Natural killer cell (primary cell): ENCODE data around the gene ELOB. TPM values are rescaled to one million over a fixed set of nuclear protein-coding genes. Genes with fewer than 3 reads are reported as not detected.

Experiments used
- ATAC-seq, 3 donors: fragments of 150-1000 bp in 2 of 3; fragments of 200-7000 bp in 1 of 3; cut with Tn5 transposase; 1 replicate in 1 of 3; 2 replicates in 2 of 3; pipeline ENCODE4 v1.10.0; 2021; ENCODE audit warnings: mild to moderate bottlenecking in 2 of 3, moderate library complexity in 2 of 3
- DNase-seq, 2 donors: peaks; one replicate each; pipeline versions ENCODE4 v3.0.0 to v3.0.0-alpha.2; 2013 to 2021; ENCODE audit warnings: mixed read lengths in 1 of 2
- H3K27ac ChIP-seq: one replicate; pipeline ENCODE4 v1.5.1; 2013; ENCODE audit warnings: mild to moderate bottlenecking, low read length
- H3K27me3 ChIP-seq: one replicate; pipeline ENCODE4 v1.6.1; 2013; ENCODE audit warnings: low read length; ENCODE audit not compliant: control insufficient read depth, insufficient read depth
- H3K36me3 ChIP-seq: one replicate; pipeline ENCODE4 v1.6.1; 2013; ENCODE audit warnings: low read length; ENCODE audit not compliant: control insufficient read depth, insufficient read depth
- H3K4me1 ChIP-seq: one replicate; pipeline ENCODE4 v1.6.1; 2013; ENCODE audit warnings: low read length; ENCODE audit not compliant: control insufficient read depth, insufficient read depth
- H3K4me3 ChIP-seq: one replicate; pipeline ENCODE4 v1.5.1; 2013; ENCODE audit warnings: low read length
- H3K9me3 ChIP-seq: one replicate; pipeline ENCODE4 v1.6.1; 2013; ENCODE audit warnings: low read length; ENCODE audit not compliant: control insufficient read depth, insufficient read depth
- H3K27ac Mint-ChIP-seq, 2 donors: one replicate each; pipeline ENCODE4 v1.8.0; 2022; ENCODE audit warnings: mild to moderate bottlenecking in 2 of 2, mixed read lengths in 2 of 2, moderate library complexity in 1 of 2
- H3K27me3 Mint-ChIP-seq, 2 donors: one replicate each; pipeline ENCODE4 v1.8.0; 2022; ENCODE audit warnings: low read depth in 2 of 2, mixed read lengths in 2 of 2
- H3K36me3 Mint-ChIP-seq: one replicate; pipeline ENCODE4 v1.8.0; 2022; ENCODE audit warnings: mixed read lengths
- H3K4me1 Mint-ChIP-seq, 2 donors: one replicate each; pipeline ENCODE4 v1.8.0; 2022; ENCODE audit warnings: mixed read lengths in 2 of 2
- H3K4me3 Mint-ChIP-seq: one replicate; pipeline ENCODE4 v1.8.0; 2022; ENCODE audit warnings: mild to moderate bottlenecking, moderate library complexity, mixed read lengths
- H3K9me3 Mint-ChIP-seq, 2 donors: one replicate each; pipeline ENCODE4 v1.8.0; 2022; ENCODE audit warnings: mixed read lengths in 2 of 2
- WGBS: methylation state at CpG from one replicate; pipeline ENCODE4 v1.1.7; 2013; ENCODE audit warnings: missing lambda C conversion rate; ENCODE audit not compliant: insufficient coverage; 5-methylcytosine and 5-hydroxymethylcytosine counted together
- intact Hi-C: fragments of 100-400 bp; cut with micrococcal nuclease; formaldehyde crosslinking; loops from one replicate; pipeline ENCODE4 v1.14.2; 2022
- total RNA-seq, 4 donors: library from RNA; stranded (reverse); fragments of 120-200 nt in 1 of 4; gene quantifications; one replicate each; pipeline versions ENCODE4 v1.2.3 to v1.2.4, GENCODE V29; 2013 to 2022
- TF ChIP-seq, protein P1 (sequence below): fragments of 200-600 bp; IDR thresholded peaks from one replicate; pipeline ENCODE4 v1.8.0; 2022; ENCODE audit warnings: antibody characterized with exemption

ELOB gene
- total RNA-seq, 3 donors from 2014 or later (not counting 1 experiment from before 2014, with no cell fraction given): 146 to 207 (median 161) TPM

- TF ChIP-seq, protein P1, sequence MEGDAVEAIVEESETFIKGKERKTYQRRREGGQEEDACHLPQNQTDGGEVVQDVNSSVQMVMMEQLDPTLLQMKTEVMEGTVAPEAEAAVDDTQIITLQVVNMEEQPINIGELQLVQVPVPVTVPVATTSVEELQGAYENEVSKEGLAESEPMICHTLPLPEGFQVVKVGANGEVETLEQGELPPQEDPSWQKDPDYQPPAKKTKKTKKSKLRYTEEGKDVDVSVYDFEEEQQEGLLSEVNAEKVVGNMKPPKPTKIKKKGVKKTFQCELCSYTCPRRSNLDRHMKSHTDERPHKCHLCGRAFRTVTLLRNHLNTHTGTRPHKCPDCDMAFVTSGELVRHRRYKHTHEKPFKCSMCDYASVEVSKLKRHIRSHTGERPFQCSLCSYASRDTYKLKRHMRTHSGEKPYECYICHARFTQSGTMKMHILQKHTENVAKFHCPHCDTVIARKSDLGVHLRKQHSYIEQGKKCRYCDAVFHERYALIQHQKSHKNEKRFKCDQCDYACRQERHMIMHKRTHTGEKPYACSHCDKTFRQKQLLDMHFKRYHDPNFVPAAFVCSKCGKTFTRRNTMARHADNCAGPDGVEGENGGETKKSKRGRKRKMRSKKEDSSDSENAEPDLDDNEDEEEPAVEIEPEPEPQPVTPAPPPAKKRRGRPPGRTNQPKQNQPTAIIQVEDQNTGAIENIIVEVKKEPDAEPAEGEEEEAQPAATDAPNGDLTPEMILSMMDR: no peak
- H3K4me3 ChIP-seq: no peak overlapping the region
- H3K27me3 ChIP-seq: no peaks in the 10 kb centered on the region
- Mint-ChIP-seq H3K4me1 (no peaks in the 10 kb centered on the region), H3K9me3 (no peaks in the 10 kb centered on the region), H3K27ac (no peak overlapping the region), H3K27me3 (no peaks in the 10 kb centered on the region), H3K4me3 (no peak overlapping the region), H3K36me3 (no peaks in the 10 kb centered on the region)
- 94% methylated on average over 11 of the region's 11 CpGs for WGBS
- H3K36me3 ChIP-seq: no peaks in the 10 kb centered on the region
- no peaks in the 10 kb centered on the region for H3K4me1 ChIP-seq
- ATAC-seq (no peak), DNase-seq (no peak)
- no peaks in the 10 kb centered on the region for H3K9me3 ChIP-seq
- no peak overlapping the region for H3K27ac ChIP-seq
- intact Hi-C loops: no loop called here
These were observed 40.4 kb downstream of the ELOB start for GRCh38 chr16:2736476-2737237.

DNA sequence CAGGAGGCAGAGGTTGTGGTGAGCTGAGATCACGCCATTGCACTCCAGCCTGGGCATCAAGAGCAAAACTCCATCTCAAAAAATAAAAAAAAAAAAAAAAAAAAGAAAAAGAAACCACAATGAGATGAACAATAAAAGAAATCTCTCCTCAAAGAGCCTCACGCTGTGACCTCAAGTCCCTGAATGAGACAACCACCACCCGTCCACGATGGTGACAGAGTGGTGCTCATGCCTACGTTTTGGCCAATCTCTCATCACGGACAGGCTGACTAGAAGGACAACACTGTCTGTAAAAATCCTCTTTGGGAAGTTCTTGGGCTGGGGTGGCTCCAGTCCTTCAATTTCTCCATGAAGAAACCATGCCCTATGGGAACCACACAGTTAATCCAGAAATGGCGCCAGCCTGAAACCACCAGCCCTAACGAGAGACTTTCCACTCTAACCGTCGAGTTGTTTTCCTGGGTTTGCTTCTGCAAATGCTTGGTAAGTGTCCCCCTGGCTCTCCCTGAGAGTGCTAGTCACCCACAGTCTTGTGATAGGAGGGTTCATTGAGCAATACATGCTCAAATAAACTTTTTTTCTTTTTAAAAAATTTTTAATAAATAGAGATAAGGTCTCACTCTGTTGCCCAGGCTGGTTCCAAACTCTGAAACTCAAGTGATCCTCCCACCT is 42.1 kb downstream of the ELOB start:
- no peaks in the 10 kb centered on the region for H3K9me3 ChIP-seq
- H3K4me3 ChIP-seq: no peak overlapping the region
- no peaks in the 10 kb centered on the region for H3K36me3 Mint-ChIP-seq
- intact Hi-C loops: no loop called here
- no peaks in the 10 kb centered on the region for H3K27me3 ChIP-seq
- WGBS: 47% methylated on average over 9 of the region's 10 CpGs
- H3K4me1 Mint-ChIP-seq: no peaks in the 10 kb centered on the region
- ATAC-seq (no peak), DNase-seq (no peak)
- no peaks in the 10 kb centered on the region for H3K36me3 ChIP-seq
- no peak overlapping the region for H3K27ac ChIP-seq
- no peaks in the 10 kb centered on the region for H3K27me3 Mint-ChIP-seq
- H3K27ac Mint-ChIP-seq: no peak overlapping the region
- H3K4me1 ChIP-seq: no peaks in the 10 kb centered on the region
- TF ChIP-seq, protein P1: no peak
- no peak overlapping the region for H3K4me3 Mint-ChIP-seq
- no peaks in the 10 kb centered on the region for H3K9me3 Mint-ChIP-seq

GRCh38 chr16:2728034-2728433 is 49.0 kb downstream of the ELOB start:
- Histone ChIP-seq H3K36me3 (no peaks in the 10 kb centered on the region), H3K27ac (no peak overlapping the region), H3K4me1 (no peaks in the 10 kb centered on the region), H3K27me3 (no peaks in the 10 kb centered on the region), H3K9me3 (no peaks in the 10 kb centered on the region), H3K4me3 (no peak overlapping the region)
- DNase-seq (no peak), ATAC-seq (no peak)
- TF ChIP-seq, protein P1: no peak
- no peak overlapping the region for H3K4me3 Mint-ChIP-seq
- no peaks in the 10 kb centered on the region for H3K36me3 Mint-ChIP-seq
- intact Hi-C loops: no loop called here
- H3K27me3 Mint-ChIP-seq: peaks cover 4 to 7% of the 10 kb centered on the region in 2 donors
- H3K9me3 Mint-ChIP-seq: no peaks in the 10 kb centered on the region
- H3K27ac Mint-ChIP-seq: no peak overlapping the region
- 87% methylated on average over 3 of the region's 7 CpGs for WGBS
- H3K4me1 Mint-ChIP-seq: no peaks in the 10 kb centered on the region
